GM23338 (cell line): ENCODE measurements around the gene VILL.

ENCODE experiments used
- CTCF ChIP-seq, 2 experiments: fragments of 200-600 bp in 1 of 2; sonication (generic) in 1 of 2; conservative IDR thresholded peaks; 2 replicates each; pipeline versions ENCODE4 v1.5.1 to v1.6.1; 2016 to 2017; ENCODE audit warnings: antibody characterized with exemption in 2 of 2, low read depth in 2 of 2, mild to moderate bottlenecking in 2 of 2, moderate library complexity in 1 of 2
- TF ChIP-seq, protein P1 (sequence below): IDR thresholded peaks from 2 replicates; pipeline ENCODE4 v1.6.1; 2016; ENCODE audit warnings: antibody characterized with exemption

DNA sequence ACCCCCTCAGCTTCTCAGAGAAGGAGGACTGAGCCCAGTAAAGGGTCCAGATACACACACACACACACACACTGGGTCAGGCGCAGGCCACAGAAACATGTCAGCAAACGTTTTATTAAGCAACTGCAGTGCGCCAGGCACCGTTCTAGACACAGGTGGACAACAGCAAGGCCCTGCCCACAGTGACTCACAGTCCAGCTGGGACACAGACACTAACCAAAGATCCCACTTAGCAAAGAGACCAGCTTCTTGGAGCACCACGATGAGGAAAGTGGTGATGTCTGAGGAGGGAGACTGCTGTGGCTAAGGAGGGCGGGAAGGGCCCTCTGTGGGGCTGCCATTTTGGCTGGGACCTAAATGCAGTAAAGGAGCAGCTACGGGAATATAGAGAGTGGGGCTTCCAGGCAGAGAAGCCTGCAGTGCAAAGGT, 2.8 kb upstream of the VILL start:
- no peak for TF ChIP-seq CTCF (conservative IDR thresholded peaks at IDR 0.05; ENCODE audit: low read depth in 2 of 2)
- TF ChIP-seq, protein P1, sequence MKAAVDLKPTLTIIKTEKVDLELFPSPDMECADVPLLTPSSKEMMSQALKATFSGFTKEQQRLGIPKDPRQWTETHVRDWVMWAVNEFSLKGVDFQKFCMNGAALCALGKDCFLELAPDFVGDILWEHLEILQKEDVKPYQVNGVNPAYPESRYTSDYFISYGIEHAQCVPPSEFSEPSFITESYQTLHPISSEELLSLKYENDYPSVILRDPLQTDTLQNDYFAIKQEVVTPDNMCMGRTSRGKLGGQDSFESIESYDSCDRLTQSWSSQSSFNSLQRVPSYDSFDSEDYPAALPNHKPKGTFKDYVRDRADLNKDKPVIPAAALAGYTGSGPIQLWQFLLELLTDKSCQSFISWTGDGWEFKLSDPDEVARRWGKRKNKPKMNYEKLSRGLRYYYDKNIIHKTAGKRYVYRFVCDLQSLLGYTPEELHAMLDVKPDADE, result no peak
